Epithelial cell of esophagus (primary cell): Measurements from ENCODE around the gene METTL3.

Experiments
- DNase-seq: peaks from one replicate; pipeline ENCODE4 v3.0.0; 2010; ENCODE audit warnings: low read depth
- H3K4me3 ChIP-seq: 2 replicates; pipeline ENCODE4 v1.5.1; 2011; ENCODE audit warnings: mild to moderate bottlenecking, low read length, control low read depth
- CTCF ChIP-seq: IDR thresholded peaks from 2 replicates; pipeline ENCODE4 v1.5.1; 2011; ENCODE audit warnings: low read depth, mild to moderate bottlenecking, low read length, control low read depth, inconsistent platforms; ENCODE audit not compliant: insufficient read depth; ENCODE audit errors: missing control alignments

The METTL3 gene

GRCh38 chr14:21501568-21501967, 9.6 kb downstream of the METTL3 start:
- no peak for TF ChIP-seq CTCF
- no peak overlapping the region for H3K4me3 ChIP-seq

GRCh38 chr14:21498540-21499526, 12.3 kb downstream of the METTL3 start:
- peak; percentile 62 for DNase-seq
- peak; percentile 52 for TF ChIP-seq CTCF
- no peak overlapping the region for H3K4me3 ChIP-seq

More at GRCh38 chr14:21501568-21501967, 9.6 kb downstream of the METTL3 start:
- DNase-seq: no peak

GRCh38 chr14:21496453-21496852, 14.7 kb downstream of the METTL3 start:
- no peak for TF ChIP-seq CTCF
- H3K4me3 ChIP-seq: no peak overlapping the region
- DNase-seq: no peak

- DNase-seq: no peak
- TF ChIP-seq CTCF: no peak
- no peak overlapping the region for H3K4me3 ChIP-seq
Measured at GRCh38 chr14:21494902-21495762, 16.0 kb downstream of the METTL3 start.

GRCh38 chr14:21486640-21487087, 24.5 kb downstream of the METTL3 start:
- no peak for TF ChIP-seq CTCF
- DNase-seq: no peak

GRCh38 chr14:21476925-21477681, 34.0 kb downstream of the METTL3 start, which contains the start of the genes RAB2B and TOX4:
Gene RAB2B, minus strand, starts transcription at chr14:21476959. Its CDS starts 87 bp downstream, at chr14:21476872.
Gene TOX4, plus strand, starts transcription at chr14:21477195. Its CDS starts 84 bp downstream, at chr14:21477279.
- peak within 1 kb of the TSS; percentile 98 for H3K4me3 ChIP-seq
- TF ChIP-seq CTCF: peak; percentile 99
- peak; percentile 99 for DNase-seq

More at GRCh38 chr14:21486640-21487087, 24.5 kb downstream of the METTL3 start:
- H3K4me3 ChIP-seq: no peak overlapping the region
